K562 (cell line): ENCODE measurements around the gene SLC27A2. TPM values are rescaled to one million over a fixed set of nuclear protein-coding genes. Genes with fewer than 3 reads are reported as not detected.

Experiments used
- ATAC-seq: fragments of 200-7000 bp; cut with Tn5 transposase; 3 replicates; pipeline ENCODE4 v1.9.1; 2020; ENCODE audit warnings: moderate library complexity
- BruUV-seq: library from RNA; stranded (reverse); fragments of 400-500 nt; replicated peaks from 2 replicates; lab custom pipeline; 2021; lab: Mats Ljungman, UMichigan
- CTCF ChIA-PET: fragments of 300-600 bp; formaldehyde crosslinking; extraction: SDS; loops from one replicate; lab custom pipeline; 2021; ENCODE audit warnings: low intra/inter-chr PET ratio; lab: Yijun Ruan, JAX
- POLR2A ChIA-PET: fragments of 300-600, 350-650 bp; sonication (Branson Sonifier 250); formaldehyde crosslinking; extraction: SDS; loops from one replicate; lab custom pipeline; 2021; ENCODE audit warnings: antibody characterized with exemption, inconsistent platforms; lab: Yijun Ruan, JAX
- DNase-seq, 4 experiments: peaks; one replicate each; pipeline versions ENCODE4 v3.0.0 to v3.0.0-alpha.2; 2011 to 2018; ENCODE audit warnings: low spot score in 3 of 4, mixed read lengths in 3 of 4; ENCODE audit errors: extremely low read depth in 1 of 4
- FAIRE-seq: peaks from 2 replicates; lab custom pipeline; 2011; peaks lifted over from hg19 to GRCh38; lab: Jason Lieb, UNC
- H2AFZ ChIP-seq: 2 replicates; pipeline ENCODE4 v1.6.0; 2011; ENCODE audit warnings: low read depth, low read length, control low read depth, inconsistent platforms
- H3K27ac ChIP-seq: fragments of 200-600 bp; 3 replicates; pipeline ENCODE4 v1.8.0; 2011; ENCODE audit warnings: low read depth, mild to moderate bottlenecking, control low read depth, inconsistent platforms, low read length, moderate library complexity, mixed read lengths; ENCODE audit errors: extremely low read depth
- H3K27me3 ChIP-seq, 2 experiments: fragments of 300-600 bp in 1 of 2; 2 replicates in 1 of 2; 3 replicates in 1 of 2; pipeline versions ENCODE4 v1.6.0 to v1.8.0; 2011; ENCODE audit warnings: inconsistent platforms in 2 of 2, low read length in 2 of 2, mild to moderate bottlenecking in 1 of 2, mixed read lengths in 1 of 2, moderate library complexity in 1 of 2; ENCODE audit not compliant: control insufficient read depth in 2 of 2, insufficient read depth in 2 of 2
- H3K36me3 ChIP-seq: fragments of 300-600 bp; 3 replicates; pipeline ENCODE4 v1.8.0; 2011; ENCODE audit warnings: mild to moderate bottlenecking, low read length, inconsistent platforms; ENCODE audit not compliant: control insufficient read depth, insufficient read depth
- H3K4me1 ChIP-seq, 2 experiments: fragments of 200-600 bp in 1 of 2; replicated peaks in 1 of 2; 2 replicates in 1 of 2; 3 replicates in 1 of 2; pipeline versions ENCODE4 v1.5.1 to v1.8.0; 2011; ENCODE audit warnings: inconsistent platforms in 2 of 2, low read length in 2 of 2, mild to moderate bottlenecking in 1 of 2, mixed read lengths in 1 of 2, moderate library complexity in 1 of 2; ENCODE audit not compliant: control insufficient read depth in 2 of 2, insufficient read depth in 2 of 2
- H3K4me2 ChIP-seq: 2 replicates; pipeline ENCODE4 v1.6.1; 2011; ENCODE audit warnings: low read length, control low read depth, inconsistent platforms, mixed read lengths; ENCODE audit not compliant: insufficient read depth
- H3K4me3 ChIP-seq: fragments of 200-600 bp; sonication (generic), shearing (Covaris generic); 2 replicates; pipeline ENCODE4 v1.5.1; 2016; ENCODE audit warnings: control low read depth, inconsistent platforms
- H3K79me2 ChIP-seq: fragments of 200-600 bp; 3 replicates; pipeline ENCODE4 v1.8.0; 2011; ENCODE audit warnings: low read length, inconsistent platforms; ENCODE audit not compliant: control insufficient read depth, insufficient read depth
- H3K9ac ChIP-seq, 2 experiments: 2 replicates each; pipeline versions ENCODE4 v1.6.0 to v1.6.1; 2011; ENCODE audit warnings: low read depth in 2 of 2, low read length in 2 of 2, control low read depth in 1 of 2, inconsistent platforms in 1 of 2, mild to moderate bottlenecking in 1 of 2, mixed read lengths in 1 of 2; ENCODE audit not compliant: insufficient read depth in 1 of 2
- H3K9me1 ChIP-seq: one replicate; pipeline ENCODE4 v1.6.0; 2011; ENCODE audit warnings: inconsistent platforms, mild to moderate bottlenecking, low read length, moderate library complexity; ENCODE audit not compliant: control insufficient read depth, insufficient read depth
- H3K9me3 ChIP-seq: replicated peaks from 2 replicates; pipeline ENCODE4 v1.5.1; 2011; ENCODE audit warnings: low read depth, low read length, inconsistent platforms; ENCODE audit not compliant: control insufficient read depth, insufficient read depth
- H4K20me1 ChIP-seq: replicated peaks from 2 replicates; pipeline ENCODE4 v1.6.1; 2011; ENCODE audit warnings: low read length, inconsistent platforms, mixed read lengths; ENCODE audit not compliant: control insufficient read depth, insufficient read depth
- MAFG ChIP-seq: fragments of 450-650 bp; conservative IDR thresholded peaks from 2 replicates; pipeline ENCODE4 v1.6.1; 2016; ENCODE audit warnings: missing genetic modification characterization, missing compliant biosample characterization
- MECOM ChIP-seq: fragments of 250-450 bp; sonication (Bioruptor Pico); IDR thresholded peaks from 2 replicates; pipeline ENCODE4 v1.8.0; 2022; ENCODE audit warnings: inconsistent platforms
- PHB ChIP-seq: fragments of 250-450 bp; sonication (Bioruptor Pico); IDR thresholded peaks from 2 replicates; pipeline ENCODE4 v1.5.0; 2021
- SLC30A9 ChIP-seq: fragments of 250-450 bp; sonication (Bioruptor Pico); IDR thresholded peaks from 2 replicates; pipeline ENCODE4 v1.8.0; 2022; ENCODE audit warnings: mild to moderate bottlenecking, moderate library complexity
- TARDBP ChIP-seq: fragments of 450-650 bp; IDR thresholded peaks from 2 replicates; pipeline ENCODE4 v1.6.1; 2016
- TRIM24 ChIP-seq, 2 experiments: fragments of 450-650 bp; IDR thresholded peaks; 2 replicates each; pipeline ENCODE4 v1.6.1; 2016
- U2AF1 ChIP-seq: fragments of 200-400 bp; formaldehyde crosslinking; optimal IDR thresholded peaks from 2 replicates; pipeline ENCODE3; 2017; ENCODE audit warnings: mild to moderate bottlenecking, low read depth, low read length, moderate library complexity
- ZKSCAN8 ChIP-seq: fragments of 200-800 bp; sonication (Bioruptor generic); IDR thresholded peaks from 2 replicates; pipeline ENCODE4 v1.6.1; 2016; ENCODE audit warnings: missing genetic modification characterization, missing compliant biosample characterization
- ZNF512 ChIP-seq: IDR thresholded peaks from 2 replicates; pipeline ENCODE4 v1.6.1; 2016; ENCODE audit warnings: missing genetic modification characterization, missing compliant biosample characterization
- ZNF561 ChIP-seq: fragments of 450-650 bp; formaldehyde crosslinking; conservative IDR thresholded peaks from 2 replicates; pipeline ENCODE4 v1.4.0; 2020; ENCODE audit warnings: mild to moderate bottlenecking, moderate library complexity
- ZNF76 ChIP-seq: fragments of 250-450 bp; sonication (Bioruptor Pico); IDR thresholded peaks from 2 replicates; pipeline ENCODE4 v1.4.0; 2020; ENCODE audit warnings: mild to moderate bottlenecking, moderate library complexity, borderline replicate concordance
- WGBS: fragments of 100-300 bp; shearing (Covaris generic); methylation state at CpG from one replicate; pipeline ENCODE4 v1.1.6; 2016; ENCODE audit warnings: low coverage, mixed read lengths; ENCODE audit not compliant: insufficient coverage; ENCODE audit errors: missing lambda C conversion rate; 5-methylcytosine and 5-hydroxymethylcytosine counted together
- in situ Hi-C: fragments of 300-500 bp; cut with MboI; formaldehyde crosslinking; loops from 4 replicates; pipeline ENCODE4 v1.15.0; 2018; ENCODE audit warnings: inconsistent platforms, mixed read lengths
- intact Hi-C: fragments of 100-400 bp; cut with micrococcal nuclease; formaldehyde crosslinking; loops from 2 replicates; pipeline ENCODE4 v1.14.2; 2022
- polyA plus RNA-seq, 8 experiments: library from polyadenylated mRNA; depleted of rRNA in 4 of 8; stranded (reverse) in 5 of 8; unstranded in 3 of 8; fragments of >200 nt; fragmentation: Nextera tagmentation in 2 of 8; fragmentation: Illumina TruSeq in 1 of 8; extraction: Ambion mirVana in 2 of 8; extraction: Trizol in 1 of 8; gene quantifications; 2 replicates each; pipeline versions ENCODE4 v1.2.1 to v1.2.3, GENCODE V29; 2011 to 2014; ENCODE audit warnings: inconsistent platforms in 1 of 8, missing spikeins in 1 of 8
- total RNA-seq, 7 experiments: library from RNA; depleted of rRNA in 6 of 7; stranded (reverse); fragments of >200 nt in 6 of 7; fragmentation: Illumina TruSeq in 2 of 7; extraction: Trizol in 2 of 7; gene quantifications; 2 replicates each; pipeline versions ENCODE4 v1.2.1 to v1.2.3, GENCODE V29; 2011 to 2021; ENCODE audit warnings: low replicate concordance in 1 of 7

SLC27A2 gene
- total and polyA plus RNA-seq, 9 of the 15 experiments (the other 6 are each of a cell fraction or from before 2014, with no cell fraction given), result 4.9 to 38.0 (median 22.7) TPM

DNA sequence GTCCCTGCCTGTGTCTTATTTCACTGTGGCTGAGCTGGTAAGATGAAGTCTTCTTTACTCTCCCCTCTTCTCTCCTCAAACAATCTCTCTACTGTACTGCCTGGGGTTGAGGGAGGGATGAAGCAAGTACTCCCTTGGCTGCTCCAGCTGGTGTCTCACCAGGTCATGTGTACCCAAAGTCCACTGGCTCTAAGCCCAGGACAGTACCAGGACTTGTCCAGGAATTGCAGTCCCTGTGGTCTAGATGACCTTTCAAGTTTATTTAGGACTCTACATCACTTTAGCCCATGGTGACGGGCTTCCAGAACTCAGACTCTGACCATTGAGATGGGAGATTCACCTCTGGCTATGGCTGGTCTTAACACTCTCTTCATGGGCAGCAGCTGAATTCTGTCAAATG lies 17.5 kb upstream of the SLC27A2 start:
- in situ Hi-C loops (no loop called here), intact Hi-C loops (no loop called here)
- Histone ChIP-seq H3K9ac (no peak overlapping the region), H3K27ac (no peak overlapping the region), H3K4me1 (peaks cover 0 to 4% of the 10 kb centered on the region in 2 experiments; a peak in 2 of 5 replicates), H3K9me1 (no peaks in the 10 kb centered on the region), H3K36me3 (no peaks in the 10 kb centered on the region), H3K27me3 (no peaks in the 10 kb centered on the region), H3K4me3 (no peak overlapping the region), H3K79me2 (no peaks in the 10 kb centered on the region), H3K9me3 (no peaks in the 10 kb centered on the region), H3K4me2 (no peak overlapping the region), H4K20me1 (no peaks in the 10 kb centered on the region), H2AFZ (no peak overlapping the region)
- ATAC-seq, result no peak
- POLR2A ChIA-PET, result no interaction called here
- CTCF ChIA-PET, result no interaction called here
- FAIRE-seq, result no peak
- TF ChIP-seq ZKSCAN8 (CRISPR knock-in tag) (no peak), MECOM (CRISPR knock-in tag) (no peak), TARDBP (no peak), PHB (CRISPR knock-in tag) (no peak), TRIM24 (IDR thresholded peaks at IDR 0.05) (no peak), ZNF76 (CRISPR knock-in tag) (no peak), ZNF512 (no peak), SLC30A9 (CRISPR knock-in tag) (no peak), ZNF561 (no peak), U2AF1 (no peak), MAFG (no peak)
- WGBS, result 75% methylated on average over 1 of the region's 1 CpG
- DNase-seq, result no peak
- BruUV-seq, result no TSS peak
